HG02623 (cell line): Measurements from ENCODE around the gene OR6C2.
"Not testable (repeated sequence)": the region's sequence is repeated elsewhere in the genome, so short reads cannot be mapped to it uniquely, and the experiment has no call there.

Experiments
- ATAC-seq: cut with Tn5 transposase; IDR thresholded peaks from one replicate; pipeline ENCODE4 v1.9.1; 2021; ENCODE audit warnings: moderate library complexity; ENCODE audit not compliant: unreplicated experiment

The OR6C2 gene

GRCh38 chr12:55470088-55470829, 26.4 kb downstream of the OR6C2 start, which contains the start of gene OR6C70:
Gene OR6C70, minus strand, starts transcription at chr12:55470138. Its CDS starts 0 bp downstream, at chr12:55470138.
- ATAC-seq: no peak

- no peak for ATAC-seq
These were observed 28.4 kb downstream of the OR6C2 start for GRCh38 chr12:55472264-55472663.

GRCh38 chr12:55479136-55479535, 35.3 kb downstream of the OR6C2 start:
- not testable (repeated sequence) for ATAC-seq

GRCh38 chr12:55484284-55484683, 40.4 kb downstream of the OR6C2 start:
- not testable (repeated sequence) for ATAC-seq

- ATAC-seq: no peak
These were observed 48.2 kb downstream of the OR6C2 start, which contains the start of gene OR6C68 for GRCh38 chr12:55492078-55492477. Gene OR6C68, plus strand, starts transcription at chr12:55492378. Its CDS starts 0 bp downstream, at chr12:55492378.

- ATAC-seq: no peak
These were observed 51.6 kb downstream of the OR6C2 start for GRCh38 chr12:55495490-55495889.

GRCh38 chr12:55499231-55499630, 55.4 kb downstream of the OR6C2 start:
- ATAC-seq: no peak

- ATAC-seq: no peak
These were observed 56.0 kb downstream of the OR6C2 start for GRCh38 chr12:55499810-55500252.

- ATAC-seq: no peak
These were observed 57.7 kb downstream of the OR6C2 start for GRCh38 chr12:55501601-55502000.
